HG02981 (cell line): ENCODE measurements around the gene DDX4.

Experiments
- ATAC-seq: cut with Tn5 transposase; IDR thresholded peaks from one replicate; pipeline ENCODE4 v1.9.1; 2021; ENCODE audit warnings: mild to moderate bottlenecking, moderate library complexity; ENCODE audit not compliant: unreplicated experiment

DDX4 gene

GRCh38 chr5:55864606-55865541 lies 127.0 kb downstream of the DDX4 start:
- ATAC-seq = no peak

- no peak for ATAC-seq
These were observed 128.0 kb downstream of the DDX4 start for GRCh38 chr5:55865831-55866230.

- ATAC-seq = no peak
These were observed 128.6 kb downstream of the DDX4 start for GRCh38 chr5:55866485-55866884.
